Measurements from ENCODE around the gene MEN1. TPM values are rescaled to one million over a fixed set of nuclear protein-coding genes. Genes with fewer than 3 reads are reported as not detected.

MEN1 gene
- total and polyA plus RNA-seq, 2 experiments from 2014 or later: 27.7 to 57.5 TPM

DNA sequence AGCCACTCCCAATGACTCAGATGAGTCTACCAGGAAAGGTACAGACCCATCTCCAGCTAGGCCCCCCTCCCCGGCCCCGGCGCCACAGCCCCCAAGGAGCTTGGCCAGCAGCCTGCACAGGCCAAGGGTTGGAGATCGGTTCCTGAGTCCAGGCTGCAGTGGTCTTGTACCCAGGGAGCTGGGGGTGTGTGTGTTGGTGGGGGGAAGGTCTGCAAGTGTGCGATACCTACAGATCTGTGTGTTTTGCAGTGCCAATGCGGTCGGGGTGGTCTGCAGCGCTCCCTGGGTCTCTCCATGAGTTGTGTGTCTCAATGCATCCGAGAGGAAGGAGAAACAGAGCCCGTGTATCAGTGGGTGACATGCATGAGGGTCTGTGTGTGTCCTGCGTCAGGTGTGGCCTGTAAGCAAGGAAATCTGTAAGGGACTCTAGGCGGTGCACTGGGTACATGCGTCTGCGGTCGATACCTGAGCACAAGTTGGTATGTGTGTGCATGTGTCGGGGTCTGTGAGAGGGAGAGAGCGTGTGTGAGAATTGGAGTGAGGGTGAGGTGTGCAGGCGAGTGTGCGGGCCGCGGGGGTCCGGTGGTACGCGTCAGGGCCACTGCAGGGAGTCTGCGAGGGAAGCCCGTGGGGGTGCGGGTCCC is 33.5 kb upstream of the MEN1 start:
- H3K27me3 ChIP-seq: no peaks in the 10 kb centered on the region
- H3K4me3 ChIP-seq: peak overlapping the region; percentile 78
- no peaks in the 10 kb centered on the region for H3K36me3 ChIP-seq
- no peak overlapping the region for H3K27ac ChIP-seq
- peaks cover 6% of the 10 kb centered on the region for H3K4me1 ChIP-seq (ENCODE audit: low read depth)
- TF ChIP-seq, protein P1, sequence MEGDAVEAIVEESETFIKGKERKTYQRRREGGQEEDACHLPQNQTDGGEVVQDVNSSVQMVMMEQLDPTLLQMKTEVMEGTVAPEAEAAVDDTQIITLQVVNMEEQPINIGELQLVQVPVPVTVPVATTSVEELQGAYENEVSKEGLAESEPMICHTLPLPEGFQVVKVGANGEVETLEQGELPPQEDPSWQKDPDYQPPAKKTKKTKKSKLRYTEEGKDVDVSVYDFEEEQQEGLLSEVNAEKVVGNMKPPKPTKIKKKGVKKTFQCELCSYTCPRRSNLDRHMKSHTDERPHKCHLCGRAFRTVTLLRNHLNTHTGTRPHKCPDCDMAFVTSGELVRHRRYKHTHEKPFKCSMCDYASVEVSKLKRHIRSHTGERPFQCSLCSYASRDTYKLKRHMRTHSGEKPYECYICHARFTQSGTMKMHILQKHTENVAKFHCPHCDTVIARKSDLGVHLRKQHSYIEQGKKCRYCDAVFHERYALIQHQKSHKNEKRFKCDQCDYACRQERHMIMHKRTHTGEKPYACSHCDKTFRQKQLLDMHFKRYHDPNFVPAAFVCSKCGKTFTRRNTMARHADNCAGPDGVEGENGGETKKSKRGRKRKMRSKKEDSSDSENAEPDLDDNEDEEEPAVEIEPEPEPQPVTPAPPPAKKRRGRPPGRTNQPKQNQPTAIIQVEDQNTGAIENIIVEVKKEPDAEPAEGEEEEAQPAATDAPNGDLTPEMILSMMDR (IDR thresholded peaks at IDR 0.05; ENCODE audit: low read depth, low read length): no peak
- H3K9me3 ChIP-seq (ENCODE audit: low read depth): no peaks in the 10 kb centered on the region
- no peak for DNase-seq (ENCODE audit: low read depth in 1 of 2, low spot score in 1 of 2)

DNA sequence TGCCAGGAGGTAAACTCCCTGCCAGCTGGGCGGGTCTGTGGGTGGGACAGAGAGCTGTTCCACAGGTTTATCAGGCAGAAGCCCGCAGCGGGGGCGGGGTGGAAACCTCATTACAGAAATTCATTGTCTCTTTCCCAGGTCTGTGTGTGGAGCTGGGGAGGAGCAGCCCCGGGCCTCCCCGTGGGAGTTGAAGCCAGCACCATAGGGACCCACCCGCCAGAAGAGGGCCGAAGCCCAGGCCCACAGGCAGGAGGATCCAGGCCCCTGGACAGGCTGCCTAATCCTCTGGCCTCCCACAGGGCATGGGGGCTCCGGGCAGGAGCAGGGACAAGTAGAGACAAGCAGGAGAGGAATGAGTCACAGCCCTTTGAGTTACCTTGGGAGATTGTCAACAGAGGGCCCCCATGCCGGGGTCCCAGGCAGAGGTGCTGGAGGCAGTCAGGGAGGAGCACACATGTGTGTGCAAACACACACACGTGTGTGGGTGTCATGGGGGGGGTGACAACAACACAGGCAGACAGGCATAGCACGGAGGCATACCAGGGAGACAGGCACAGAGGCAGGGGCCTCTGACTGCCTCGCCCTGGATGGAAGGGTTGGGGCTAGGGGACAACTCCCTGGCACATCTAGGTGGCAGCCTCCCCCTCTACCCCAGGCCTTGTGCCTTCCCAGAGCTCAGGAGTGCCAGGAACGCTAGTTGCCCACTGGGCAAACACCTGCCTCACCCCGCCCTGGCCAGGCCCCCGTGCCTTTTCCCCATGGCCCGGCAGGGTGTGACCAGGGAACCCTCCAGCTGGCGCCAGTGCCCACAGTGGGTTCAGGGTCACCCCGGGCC is 32.7 kb upstream of the MEN1 start:
- DNase-seq (ENCODE audit: low read depth in 1 of 2, low spot score in 1 of 2): no peak
- H3K9me3 ChIP-seq (ENCODE audit: low read depth): no peaks in the 10 kb centered on the region
- H3K4me1 ChIP-seq (ENCODE audit: low read depth): peaks cover under 1% of the 10 kb centered on the region
- H3K27me3 ChIP-seq: no peaks in the 10 kb centered on the region
- no peak overlapping the region for H3K4me3 ChIP-seq
- TF ChIP-seq, protein P1 (IDR thresholded peaks at IDR 0.05; ENCODE audit: low read depth, low read length): no peak
- H3K27ac ChIP-seq: no peak overlapping the region
- H3K36me3 ChIP-seq: no peaks in the 10 kb centered on the region

DNA sequence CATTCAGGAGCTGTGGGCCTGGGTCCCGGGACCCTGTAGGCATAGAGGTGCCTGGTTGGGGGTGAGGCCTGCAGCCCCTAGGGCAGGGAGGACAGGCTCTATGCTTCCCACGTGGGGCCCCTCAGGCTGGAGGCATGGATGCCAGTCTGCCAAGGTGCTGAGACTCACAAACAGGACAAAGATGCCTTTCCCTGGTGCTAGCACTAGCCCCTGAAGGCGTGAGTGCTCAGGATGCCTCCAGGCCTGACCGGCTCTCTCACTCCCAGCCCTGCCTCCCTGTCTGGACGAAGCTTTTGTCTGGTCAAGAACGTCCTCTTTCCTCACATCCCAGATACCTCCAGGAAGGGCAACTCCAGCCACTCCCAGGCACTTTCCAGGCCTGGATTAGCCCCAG is 32.0 kb upstream of the MEN1 start:
- no peak for DNase-seq (ENCODE audit: low read depth in 1 of 2, low spot score in 1 of 2)
- H3K27ac ChIP-seq: no peak overlapping the region
- no peaks in the 10 kb centered on the region for H3K36me3 ChIP-seq
- no peaks in the 10 kb centered on the region for H3K27me3 ChIP-seq
- H3K4me1 ChIP-seq (ENCODE audit: low read depth): no peaks in the 10 kb centered on the region
- no peaks in the 10 kb centered on the region for H3K9me3 ChIP-seq (ENCODE audit: low read depth)
- H3K4me3 ChIP-seq: no peak overlapping the region
- TF ChIP-seq, protein P1 (IDR thresholded peaks at IDR 0.05; ENCODE audit: low read depth, low read length): no peak

DNA sequence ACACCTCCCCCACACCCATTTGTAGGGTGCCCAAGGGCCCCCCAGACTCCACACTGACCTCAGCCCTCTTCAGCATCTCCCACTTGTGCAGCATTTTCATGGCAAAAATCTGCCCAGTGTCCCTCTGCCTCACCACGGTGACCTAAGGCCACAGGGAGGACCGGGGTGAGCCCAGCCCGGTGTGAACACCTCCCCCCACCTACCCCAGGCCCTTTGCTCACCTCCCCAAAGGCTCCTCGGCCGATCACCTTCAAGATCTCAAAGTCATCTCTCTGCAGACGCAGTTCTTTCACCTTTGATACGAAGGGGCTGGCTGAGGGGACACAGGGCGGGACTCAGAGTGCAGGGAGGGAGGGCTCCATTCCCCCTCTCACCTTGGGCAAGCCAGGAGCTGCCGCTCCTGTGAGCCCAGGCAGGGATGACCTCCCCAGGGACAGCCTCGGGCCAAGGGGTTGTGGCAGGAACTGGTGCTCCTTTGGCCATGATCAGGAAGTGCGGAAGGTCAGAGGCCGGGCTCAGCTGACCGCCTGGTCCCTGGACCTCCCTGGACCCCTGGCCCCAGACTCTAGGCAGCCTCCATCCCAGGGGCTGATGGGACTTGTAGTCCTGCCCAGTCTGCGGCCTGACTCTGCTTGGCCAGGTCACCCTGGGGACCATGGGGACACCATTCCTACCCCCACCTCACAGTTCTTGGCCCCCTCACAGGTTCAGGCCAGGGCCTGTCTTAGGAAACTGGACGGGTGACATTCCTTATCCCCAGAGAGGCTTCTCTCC is 31.4 kb upstream of the MEN1 start:
- no peak for DNase-seq (ENCODE audit: low read depth in 1 of 2, low spot score in 1 of 2)
- no peaks in the 10 kb centered on the region for H3K27me3 ChIP-seq
- no peaks in the 10 kb centered on the region for H3K36me3 ChIP-seq
- H3K9me3 ChIP-seq (ENCODE audit: low read depth): no peaks in the 10 kb centered on the region
- no peak overlapping the region for H3K27ac ChIP-seq
- no peaks in the 10 kb centered on the region for H3K4me1 ChIP-seq (ENCODE audit: low read depth)
- no peak overlapping the region for H3K4me3 ChIP-seq
- TF ChIP-seq, protein P1 (IDR thresholded peaks at IDR 0.05; ENCODE audit: low read depth, low read length): no peak

DNA sequence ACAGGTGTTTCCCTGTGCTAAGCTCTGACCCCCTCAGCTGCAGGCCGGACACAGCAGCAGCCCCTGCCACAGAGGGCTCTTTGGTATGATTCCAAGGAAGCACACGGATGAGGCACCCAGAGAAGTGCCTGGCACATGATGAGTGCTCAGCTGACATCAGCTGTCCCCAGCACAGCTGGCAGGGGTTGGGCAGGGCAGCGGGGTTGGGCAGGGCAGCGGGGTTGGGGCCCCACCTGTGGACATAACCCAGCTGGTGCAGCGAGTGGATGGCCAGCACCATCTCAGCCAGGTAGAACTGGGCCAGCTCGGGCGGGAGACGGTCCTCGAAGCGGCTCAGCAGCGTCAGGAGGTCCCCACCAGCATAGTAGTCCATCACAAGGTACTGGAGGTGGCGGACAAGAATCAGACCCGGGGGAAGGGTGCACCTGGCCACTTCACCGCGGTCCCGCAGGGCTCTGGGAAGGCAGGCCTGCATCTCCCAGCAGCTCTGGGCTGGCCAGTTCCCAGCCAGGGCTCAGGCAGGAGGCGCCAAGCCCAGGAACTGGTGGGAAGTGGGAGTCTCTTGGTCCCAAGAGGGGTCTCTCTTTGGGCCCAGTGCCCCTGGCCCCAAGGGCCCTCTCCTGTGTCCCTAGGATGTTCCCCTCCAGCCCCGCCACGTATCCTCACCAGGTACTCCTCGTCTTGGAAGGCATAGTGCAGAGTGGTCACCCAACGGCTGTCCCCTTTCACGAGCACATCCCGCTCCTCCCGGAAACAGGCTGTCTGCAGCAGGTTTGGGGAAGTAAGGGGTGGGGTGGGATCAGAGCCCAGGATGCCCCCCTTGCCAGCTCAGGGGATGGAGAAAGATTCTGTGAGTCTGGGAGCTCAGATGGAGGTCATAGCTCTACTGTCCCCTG is 29.8 kb upstream of the MEN1 start:
- Histone ChIP-seq H3K27ac (no peak overlapping the region), H3K36me3 (no peaks in the 10 kb centered on the region), H3K4me1 (ENCODE audit: low read depth) (no peaks in the 10 kb centered on the region), H3K27me3 (no peaks in the 10 kb centered on the region), H3K9me3 (ENCODE audit: low read depth) (no peaks in the 10 kb centered on the region), H3K4me3 (no peak overlapping the region)
- DNase-seq (ENCODE audit: low read depth in 1 of 2, low spot score in 1 of 2): no peak
- TF ChIP-seq, protein P1 (IDR thresholded peaks at IDR 0.05; ENCODE audit: low read depth, low read length): no peak

All from cardiac muscle cell (in vitro differentiated cells and primary cell).